SU-DHL-6 (cell line): ENCODE data around the gene VGF.

Experiments
- EZH2phosphoT487 ChIP-seq: fragments of 200-600 bp; sonication (generic), shearing (Covaris generic); conservative IDR thresholded peaks from 2 replicates; pipeline ENCODE4 v1.6.1; 2018; ENCODE audit warnings: mild to moderate bottlenecking, antibody characterized with exemption, low read length, moderate library complexity, mixed read lengths
- TF ChIP-seq, protein P1 (sequence below): fragments of 200-600 bp; sonication (generic); IDR thresholded peaks from one replicate; pipeline ENCODE4 v1.5.1; 2017; ENCODE audit warnings: antibody characterized with exemption, mild to moderate bottlenecking, low read length, moderate library complexity; ENCODE audit not compliant: insufficient read depth, poor library complexity, severe bottlenecking

DNA sequence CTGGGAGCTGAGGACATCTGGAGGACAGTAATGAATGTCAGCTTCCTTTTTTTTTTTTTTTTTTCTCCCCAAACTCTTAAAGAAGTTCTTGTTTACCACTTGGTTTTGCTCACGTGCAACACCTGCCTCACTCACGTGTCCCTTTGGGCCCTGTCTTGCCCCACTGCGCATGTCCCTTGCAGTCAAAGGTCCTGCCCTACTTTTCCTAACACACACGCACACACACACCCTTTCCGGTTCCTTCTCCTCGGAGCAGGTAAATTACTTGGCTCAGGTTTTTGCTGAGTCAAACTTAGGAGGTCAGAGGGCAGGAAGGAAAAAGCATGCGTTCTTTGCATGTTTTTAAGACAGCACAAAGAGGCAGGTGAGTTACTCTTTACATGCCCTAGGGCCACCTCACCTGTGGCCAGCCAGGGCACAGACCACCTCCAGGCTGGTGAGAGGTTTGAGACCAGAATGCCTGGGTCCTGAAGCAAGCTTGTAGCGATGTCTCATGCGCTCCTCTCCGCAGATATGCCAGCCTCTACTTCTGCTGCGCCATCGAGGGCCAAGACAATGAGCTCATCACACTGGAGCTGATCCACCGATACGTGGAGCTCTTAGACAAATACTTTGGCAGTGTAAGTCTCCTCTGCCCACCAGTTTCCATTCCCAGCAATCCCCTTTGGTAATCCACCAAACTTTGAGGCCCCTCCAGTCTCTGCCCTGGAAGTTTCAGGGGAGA is 8.3 kb downstream of the VGF start:
- TF ChIP-seq, protein P1, sequence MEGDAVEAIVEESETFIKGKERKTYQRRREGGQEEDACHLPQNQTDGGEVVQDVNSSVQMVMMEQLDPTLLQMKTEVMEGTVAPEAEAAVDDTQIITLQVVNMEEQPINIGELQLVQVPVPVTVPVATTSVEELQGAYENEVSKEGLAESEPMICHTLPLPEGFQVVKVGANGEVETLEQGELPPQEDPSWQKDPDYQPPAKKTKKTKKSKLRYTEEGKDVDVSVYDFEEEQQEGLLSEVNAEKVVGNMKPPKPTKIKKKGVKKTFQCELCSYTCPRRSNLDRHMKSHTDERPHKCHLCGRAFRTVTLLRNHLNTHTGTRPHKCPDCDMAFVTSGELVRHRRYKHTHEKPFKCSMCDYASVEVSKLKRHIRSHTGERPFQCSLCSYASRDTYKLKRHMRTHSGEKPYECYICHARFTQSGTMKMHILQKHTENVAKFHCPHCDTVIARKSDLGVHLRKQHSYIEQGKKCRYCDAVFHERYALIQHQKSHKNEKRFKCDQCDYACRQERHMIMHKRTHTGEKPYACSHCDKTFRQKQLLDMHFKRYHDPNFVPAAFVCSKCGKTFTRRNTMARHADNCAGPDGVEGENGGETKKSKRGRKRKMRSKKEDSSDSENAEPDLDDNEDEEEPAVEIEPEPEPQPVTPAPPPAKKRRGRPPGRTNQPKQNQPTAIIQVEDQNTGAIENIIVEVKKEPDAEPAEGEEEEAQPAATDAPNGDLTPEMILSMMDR, result no peak
- no peak for TF ChIP-seq EZH2phosphoT487
